ENCODE results near the gene RALGAPA2. TPM values are rescaled to one million over a fixed set of nuclear protein-coding genes. Genes with fewer than 3 reads are reported as not detected.

RALGAPA2 gene
- total and polyA plus RNA-seq, 2 donors (not counting 3 experiments of a cell fraction or from before 2014, with no cell fraction given) = 10.0 to 46.8 TPM

DNA sequence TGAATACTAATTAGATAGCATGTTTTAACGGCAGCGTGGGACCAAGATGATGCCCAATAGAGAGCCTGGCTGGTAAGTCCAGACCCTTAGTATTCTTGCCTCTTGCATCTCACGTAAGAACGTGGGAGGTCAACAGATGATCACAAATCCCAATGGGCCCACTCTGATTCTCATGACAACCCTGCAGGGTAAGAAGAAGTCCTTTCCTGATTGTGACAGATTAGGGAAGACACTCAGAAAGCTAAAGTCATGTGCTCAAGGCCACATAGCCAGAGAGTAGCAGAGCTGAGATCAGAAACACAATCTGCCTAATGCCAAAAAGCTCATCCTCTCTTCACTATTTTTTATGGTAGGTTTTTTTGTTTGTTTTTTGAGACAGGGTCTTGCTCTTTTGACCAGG, 103.8 kb downstream of the RALGAPA2 start:
- FAIRE-seq = no peak

More for the DNA sequence above, 103.8 kb downstream of the RALGAPA2 start:
- TF ChIP-seq POLR2AphosphoS5 (IDR thresholded peaks at IDR 0.05; ENCODE audit: insufficient read depth, low read depth, low read length) = no peak
- TF ChIP-seq, protein P1, sequence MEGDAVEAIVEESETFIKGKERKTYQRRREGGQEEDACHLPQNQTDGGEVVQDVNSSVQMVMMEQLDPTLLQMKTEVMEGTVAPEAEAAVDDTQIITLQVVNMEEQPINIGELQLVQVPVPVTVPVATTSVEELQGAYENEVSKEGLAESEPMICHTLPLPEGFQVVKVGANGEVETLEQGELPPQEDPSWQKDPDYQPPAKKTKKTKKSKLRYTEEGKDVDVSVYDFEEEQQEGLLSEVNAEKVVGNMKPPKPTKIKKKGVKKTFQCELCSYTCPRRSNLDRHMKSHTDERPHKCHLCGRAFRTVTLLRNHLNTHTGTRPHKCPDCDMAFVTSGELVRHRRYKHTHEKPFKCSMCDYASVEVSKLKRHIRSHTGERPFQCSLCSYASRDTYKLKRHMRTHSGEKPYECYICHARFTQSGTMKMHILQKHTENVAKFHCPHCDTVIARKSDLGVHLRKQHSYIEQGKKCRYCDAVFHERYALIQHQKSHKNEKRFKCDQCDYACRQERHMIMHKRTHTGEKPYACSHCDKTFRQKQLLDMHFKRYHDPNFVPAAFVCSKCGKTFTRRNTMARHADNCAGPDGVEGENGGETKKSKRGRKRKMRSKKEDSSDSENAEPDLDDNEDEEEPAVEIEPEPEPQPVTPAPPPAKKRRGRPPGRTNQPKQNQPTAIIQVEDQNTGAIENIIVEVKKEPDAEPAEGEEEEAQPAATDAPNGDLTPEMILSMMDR (IDR thresholded peaks at IDR 0.05; ENCODE audit: extremely low read depth in 1 of 2, insufficient read depth in 1 of 2, low read depth in 1 of 2, low read length in 2 of 2) = no peak
- no peak for TF ChIP-seq FOS (IDR thresholded peaks at IDR 0.05; ENCODE audit: borderline replicate concordance, insufficient read depth, low read length)
- TF ChIP-seq MYC (IDR thresholded peaks at IDR 0.05; ENCODE audit: low read depth, low read length) = no peak
- no peak for TF ChIP-seq GATA2 (IDR thresholded peaks at IDR 0.05; ENCODE audit: insufficient read depth, insufficient read length, low read depth, low read length)
- TF ChIP-seq, protein P2, sequence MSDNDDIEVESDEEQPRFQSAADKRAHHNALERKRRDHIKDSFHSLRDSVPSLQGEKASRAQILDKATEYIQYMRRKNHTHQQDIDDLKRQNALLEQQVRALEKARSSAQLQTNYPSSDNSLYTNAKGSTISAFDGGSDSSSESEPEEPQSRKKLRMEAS (IDR thresholded peaks at IDR 0.05; ENCODE audit: insufficient read depth, insufficient read length) = no peak
- no peak for TF ChIP-seq EZH2 (IDR thresholded peaks at IDR 0.05; ENCODE audit: borderline replicate concordance, low read depth, low read length, severe bottlenecking)
- TF ChIP-seq POLR2A (IDR thresholded peaks at IDR 0.05; ENCODE audit: low read depth, low read length) = no peak
- TF ChIP-seq JUN (IDR thresholded peaks at IDR 0.05; ENCODE audit: borderline replicate concordance, insufficient read depth, insufficient read length, low read depth) = no peak
- Histone ChIP-seq H3K4me3 (replicated peaks in 1 of 3; ENCODE audit: insufficient read depth in 1 of 3, low read depth in 1 of 3, low read length in 3 of 3) (no peak overlapping the region), H3K79me2 (ENCODE audit: control insufficient read depth, insufficient read depth, low read length) (no peaks in the 10 kb centered on the region), H3K9me3 (replicated peaks; ENCODE audit: control insufficient read depth, insufficient read depth, low read length) (no peaks in the 10 kb centered on the region), H3K9me1 (replicated peaks; ENCODE audit: control insufficient read depth, extremely low read depth, insufficient read depth, low read length) (peaks cover 6% of the 10 kb centered on the region), H3K27ac (ENCODE audit: insufficient read depth, low read depth, low read length) (no peak overlapping the region), H3K9ac (replicated peaks; ENCODE audit: extremely low read depth, insufficient read depth, low read length) (no peak overlapping the region), H4K20me1 (replicated peaks; ENCODE audit: control insufficient read depth, extremely low read depth, insufficient read depth, low read length) (no peaks in the 10 kb centered on the region), H3K4me2 (ENCODE audit: insufficient read depth, low read length) (no peak overlapping the region), H3K36me3 (ENCODE audit: control insufficient read depth in 2 of 2, extremely low read depth in 1 of 2, insufficient read depth in 2 of 2, low read length in 2 of 2) (peaks cover 2 to 5% of the 10 kb centered on the region in 2 experiments), H2AFZ (ENCODE audit: low read depth, low read length) (no peak overlapping the region), H3K4me1 (ENCODE audit: control insufficient read depth, extremely low read depth, insufficient read depth, low read length) (no peaks in the 10 kb centered on the region), H3K27me3 (ENCODE audit: control insufficient read depth in 2 of 2, insufficient read depth in 2 of 2, low read length in 2 of 2) (no peaks in the 10 kb centered on the region)
- no TSS peak for BruUV-seq (replicated peaks)
- intact Hi-C loops (cut with micrococcal nuclease) = no loop called here
- ChIA-PET POLR2A (no interaction called here), CTCF (interaction anchor here (1.6 kb wide), 1 partner anchor 11 kb away, joined by 3 read pairs; no protein-coding TSS in a partner anchor)
- DNase-seq (ENCODE audit: low read depth, low spot score) = no peak
- dilution Hi-C loops (cut with MboI; ENCODE audit: extremely low pct_ligation_motif_present, low sequenced_read_pairs) = no loop called here

All from endothelial cell of umbilical vein (primary cell).